A549 (cell line): Measurements from ENCODE around the gene FAM50A. TPM values are rescaled to one million over a fixed set of nuclear protein-coding genes. Genes with fewer than 3 reads are reported as not detected.

Experiments used
- ATAC-seq, 2 experiments: fragments of 200-7000 bp in 1 of 2; fragments of >200 bp in 1 of 2; cut with Nextera tagmentation in 1 of 2; cut with Tn5 transposase in 1 of 2; 3 replicates each; pipeline versions ENCODE4 v1.8.0 to v1.9.1; 2018 to 2020; ENCODE audit warnings: mild to moderate bottlenecking in 1 of 2, moderate library complexity in 1 of 2
- CTCF ChIA-PET: fragments of 300-600 bp; sonication (Branson Sonifier 250); formaldehyde crosslinking; extraction: SDS; loops from one replicate; lab custom pipeline; 2021; ENCODE audit warnings: antibody characterized with exemption, inconsistent platforms; lab: Yijun Ruan, JAX
- POLR2A ChIA-PET: fragments of 350-600 bp; formaldehyde crosslinking; extraction: SDS; loops from one replicate; lab custom pipeline; 2021; ENCODE audit warnings: antibody characterized with exemption, inconsistent platforms; lab: Yijun Ruan, JAX
- DNase-seq, 2 experiments: peaks; one replicate each; pipeline versions ENCODE4 v3.0.0 to v3.0.0-alpha.2; 2011 to 2016; ENCODE audit warnings: low read depth in 1 of 2, low spot score in 1 of 2
- FAIRE-seq: peaks from 2 replicates; lab custom pipeline; 2011; peaks lifted over from hg19 to GRCh38; lab: Jason Lieb, UNC
- H3K27ac ChIP-seq, 2 experiments: fragments of >200 bp; sonication (Bioruptor Twin); formaldehyde crosslinking; 3 replicates each; pipeline ENCODE4 v1.5.1; 2016 to 2017
- H3K4me1 ChIP-seq: fragments of >200 bp; sonication (Bioruptor Twin); formaldehyde crosslinking; 3 replicates; pipeline ENCODE4 v1.6.1; 2016
- H3K4me2 ChIP-seq: fragments of >200 bp; sonication (Bioruptor Twin); formaldehyde crosslinking; 3 replicates; pipeline ENCODE4 v1.6.1; 2016
- H3K4me3 ChIP-seq: fragments of >200 bp; sonication (Bioruptor Twin); formaldehyde crosslinking; 3 replicates; pipeline ENCODE4 v1.5.1; 2016
- H3K9me3 ChIP-seq: fragments of >200 bp; sonication (Bioruptor Twin); formaldehyde crosslinking; 3 replicates; pipeline ENCODE4 v1.6.1; 2016
- BCL3 ChIP-seq: fragments of >200 bp; sonication (Bioruptor Twin); formaldehyde crosslinking; IDR thresholded peaks from 3 replicates; pipeline ENCODE4 v1.6.1; 2016
- BHLHE40 ChIP-seq: IDR thresholded peaks from 2 replicates; pipeline ENCODE4 v1.6.1; 2012; ENCODE audit warnings: low read depth, low read length, inconsistent platforms
- CBX8 ChIP-seq: fragments of 200-600 bp; sonication (generic); IDR thresholded peaks from 2 replicates; pipeline ENCODE4 v1.6.1; 2016
- CHD4 ChIP-seq: fragments of 200-600 bp; sonication (generic); IDR thresholded peaks from 2 replicates; pipeline ENCODE4 v1.6.1; 2016; ENCODE audit warnings: antibody characterized with exemption, mild to moderate bottlenecking, borderline replicate concordance
- EHF ChIP-seq: fragments of 250-450 bp; sonication (Bioruptor Pico); IDR thresholded peaks from 2 replicates; pipeline ENCODE4 v1.5.0; 2020; ENCODE audit warnings: mild to moderate bottlenecking
- EHMT2 ChIP-seq: fragments of 200-600 bp; sonication (generic); IDR thresholded peaks from 2 replicates; pipeline ENCODE4 v1.6.1; 2016; ENCODE audit warnings: antibody characterized with exemption, low read depth, mild to moderate bottlenecking, moderate library complexity
- ELK1 ChIP-seq: fragments of 150-350 bp; IDR thresholded peaks from 2 replicates; pipeline ENCODE4 v1.6.1; 2014; ENCODE audit warnings: low read depth, mild to moderate bottlenecking, low read length
- EP300 ChIP-seq, 2 experiments: fragments of >200 bp; sonication (Bioruptor Twin); formaldehyde crosslinking; IDR thresholded peaks; 2 replicates in 1 of 2; 3 replicates in 1 of 2; pipeline ENCODE4 v1.6.1; 2016 to 2017
- FOSL2 ChIP-seq, 2 experiments: fragments of 450-650 bp in 1 of 2; fragments of >200 bp in 1 of 2; sonication (Bioruptor Twin) in 1 of 2; formaldehyde crosslinking; IDR thresholded peaks; 2 replicates each; pipeline versions ENCODE4 v1.5.0 to v1.6.1; 2016 to 2020; ENCODE audit warnings: mild to moderate bottlenecking in 1 of 2, moderate library complexity in 1 of 2
- FOXS1 ChIP-seq: fragments of 250-450 bp; sonication (Bioruptor Pico); IDR thresholded peaks from 2 replicates; pipeline ENCODE4 v1.5.0; 2020; ENCODE audit warnings: mild to moderate bottlenecking, moderate library complexity
- GATA3 ChIP-seq: IDR thresholded peaks from 2 replicates; pipeline ENCODE4 v1.6.1; 2012; ENCODE audit warnings: borderline replicate concordance
- HDAC2 ChIP-seq: fragments of 200-600 bp; sonication (generic); IDR thresholded peaks from 2 replicates; pipeline ENCODE4 v1.6.1; 2016
- HOXB5 ChIP-seq: fragments of 250-450 bp; sonication (Bioruptor Pico); IDR thresholded peaks from 2 replicates; pipeline ENCODE4 v1.5.0; 2020; ENCODE audit warnings: mild to moderate bottlenecking, moderate library complexity
- JUN ChIP-seq, 2 experiments: fragments of >200 bp; sonication (Bioruptor Twin); formaldehyde crosslinking; IDR thresholded peaks; 2 replicates in 1 of 2; 3 replicates in 1 of 2; pipeline ENCODE4 v1.6.1; 2016 to 2017
- KDM5A ChIP-seq: fragments of 200-600 bp; sonication (generic); IDR thresholded peaks from 2 replicates; pipeline ENCODE4 v1.6.1; 2016; ENCODE audit warnings: antibody characterized with exemption, mild to moderate bottlenecking
- MAFK ChIP-seq: fragments of 450-650 bp; IDR thresholded peaks from 2 replicates; pipeline ENCODE4 v1.6.1; 2014; ENCODE audit not compliant: partially characterized antibody
- MAZ ChIP-seq: fragments of 150-350 bp; IDR thresholded peaks from 2 replicates; pipeline ENCODE4 v1.6.1; 2014; ENCODE audit warnings: antibody characterized with exemption, low read depth, low read length, borderline replicate concordance
- MYC ChIP-seq: IDR thresholded peaks from 2 replicates; pipeline ENCODE4 v1.6.1; 2012; ENCODE audit warnings: mild to moderate bottlenecking, inconsistent platforms, low read length, improper control_type of control experiment, borderline replicate concordance
- NR3C1 ChIP-seq: fragments of >200 bp; sonication (Bioruptor Twin); formaldehyde crosslinking; IDR thresholded peaks from 3 replicates; pipeline ENCODE4 v1.6.1; 2017
- RARB ChIP-seq: fragments of 250-450 bp; sonication (Bioruptor Pico); IDR thresholded peaks from 2 replicates; pipeline ENCODE4 v1.8.0; 2021; ENCODE audit warnings: mild to moderate bottlenecking, moderate library complexity
- RFX5 ChIP-seq: fragments of 450-650 bp; IDR thresholded peaks from 2 replicates; pipeline ENCODE4 v1.7.1; 2014; ENCODE audit warnings: antibody characterized with exemption, mild to moderate bottlenecking, moderate library complexity
- SMC3 ChIP-seq: fragments of >200 bp; sonication (Bioruptor Twin); formaldehyde crosslinking; IDR thresholded peaks from 3 replicates; pipeline ENCODE4 v1.6.1; 2018; ENCODE audit warnings: inconsistent platforms
- TP53 ChIP-seq: fragments of 250-450 bp; sonication (Bioruptor Pico); IDR thresholded peaks from 2 replicates; pipeline ENCODE4 v1.5.0; 2021; ENCODE audit warnings: mild to moderate bottlenecking, moderate library complexity
- ZC3H11A ChIP-seq: fragments of 450-650 bp; IDR thresholded peaks from 2 replicates; pipeline ENCODE4 v1.6.1; 2014; ENCODE audit warnings: antibody characterized with exemption, mild to moderate bottlenecking
- ZNF302 ChIP-seq: fragments of 250-450 bp; sonication (Bioruptor Pico); IDR thresholded peaks from 2 replicates; pipeline ENCODE4 v1.9.0; 2021; ENCODE audit warnings: inconsistent platforms, mild to moderate bottlenecking, moderate library complexity
- ZSCAN20 ChIP-seq: fragments of 250-450 bp; sonication (Bioruptor Pico); IDR thresholded peaks from 2 replicates; pipeline ENCODE4 v1.8.0; 2022; ENCODE audit warnings: mild to moderate bottlenecking, moderate library complexity
- whole genome bisulfite sequencing: methylation state at CpG from one replicate; pipeline ENCODE4 v1.1.6; 2017; ENCODE audit errors: missing lambda C conversion rate; 5-methylcytosine and 5-hydroxymethylcytosine counted together
- polyA plus RNA-seq, 4 experiments: library from polyadenylated mRNA; depleted of rRNA in 3 of 4; stranded (reverse); fragments of >200 nt; fragmentation: RNase III in 1 of 4; extraction: RNeasy Plus Mini Kit Qiagen cat#74134 plus additional on column Dnase treatment in 1 of 4; gene quantifications; 2 replicates in 3 of 4; 3 replicates in 1 of 4; pipeline ENCODE4 v1.2.3, GENCODE V29; 2011 to 2017
- TF ChIP-seq, protein P1 (sequence below): fragments of 250-450 bp; sonication (Bioruptor Pico); IDR thresholded peaks from 2 replicates; pipeline ENCODE4 v1.5.0; 2020; ENCODE audit warnings: low read depth, mild to moderate bottlenecking, moderate library complexity
- TF ChIP-seq, protein P2 (sequence below): fragments of 200-600 bp; sonication (generic); IDR thresholded peaks from 2 replicates; pipeline ENCODE4 v1.6.1; 2016; ENCODE audit warnings: antibody characterized with exemption, mild to moderate bottlenecking, moderate library complexity

Gene FAM50A
- polyA plus RNA-seq, 2 of the 4 experiments (the other 2 are of a cell fraction) = 57.8 to 123 TPM

GRCh38 chrX:154419688-154420401, 24.1 kb upstream of the FAM50A start:
- POLR2A ChIA-PET = no interaction called here
- FAIRE-seq = no peak
- CTCF ChIA-PET = interaction anchor here (1.3 to 1.4 kb wide), 2 partner anchors 35 to 114 kb away, joined by 3 read pairs; no protein-coding TSS in a partner anchor
- ATAC-seq = peak in 1 of 2 experiments; percentile 15; a peak in 1 of 6 replicates
- Histone ChIP-seq H3K4me2 (no peak overlapping the region), H3K4me3 (no peak overlapping the region), H3K9me3 (no peaks in the 10 kb centered on the region), H3K27ac (no peak overlapping the region), H3K4me1 (no peaks in the 10 kb centered on the region)
- TF ChIP-seq JUN (IDR thresholded peaks at IDR 0.05) (no peak), ZSCAN20 (CRISPR knock-in tag) (no peak), MYC (no peak), ZC3H11A (no peak), BCL3 (no peak), EP300 (IDR thresholded peaks at IDR 0.05) (no peak), CHD4 (no peak), RARB (no peak), BHLHE40 (no peak), ZNF302 (CRISPR knock-in tag) (no peak), CBX8 (no peak), FOXS1 (no peak), ELK1 (no peak), HDAC2 (no peak), FOSL2 (IDR thresholded peaks at IDR 0.05) (no peak), FOSL2 (CRISPR knock-in tag; IDR thresholded peaks at IDR 0.05) (no peak), EHF (no peak)
- TF ChIP-seq, protein P1, sequence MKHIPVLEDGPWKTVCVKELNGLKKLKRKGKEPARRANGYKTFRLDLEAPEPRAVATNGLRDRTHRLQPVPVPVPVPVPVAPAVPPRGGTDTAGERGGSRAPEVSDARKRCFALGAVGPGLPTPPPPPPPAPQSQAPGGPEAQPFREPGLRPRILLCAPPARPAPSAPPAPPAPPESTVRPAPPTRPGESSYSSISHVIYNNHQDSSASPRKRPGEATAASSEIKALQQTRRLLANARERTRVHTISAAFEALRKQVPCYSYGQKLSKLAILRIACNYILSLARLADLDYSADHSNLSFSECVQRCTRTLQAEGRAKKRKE (CRISPR knock-in tag) = no peak
- TF ChIP-seq, protein P2, sequence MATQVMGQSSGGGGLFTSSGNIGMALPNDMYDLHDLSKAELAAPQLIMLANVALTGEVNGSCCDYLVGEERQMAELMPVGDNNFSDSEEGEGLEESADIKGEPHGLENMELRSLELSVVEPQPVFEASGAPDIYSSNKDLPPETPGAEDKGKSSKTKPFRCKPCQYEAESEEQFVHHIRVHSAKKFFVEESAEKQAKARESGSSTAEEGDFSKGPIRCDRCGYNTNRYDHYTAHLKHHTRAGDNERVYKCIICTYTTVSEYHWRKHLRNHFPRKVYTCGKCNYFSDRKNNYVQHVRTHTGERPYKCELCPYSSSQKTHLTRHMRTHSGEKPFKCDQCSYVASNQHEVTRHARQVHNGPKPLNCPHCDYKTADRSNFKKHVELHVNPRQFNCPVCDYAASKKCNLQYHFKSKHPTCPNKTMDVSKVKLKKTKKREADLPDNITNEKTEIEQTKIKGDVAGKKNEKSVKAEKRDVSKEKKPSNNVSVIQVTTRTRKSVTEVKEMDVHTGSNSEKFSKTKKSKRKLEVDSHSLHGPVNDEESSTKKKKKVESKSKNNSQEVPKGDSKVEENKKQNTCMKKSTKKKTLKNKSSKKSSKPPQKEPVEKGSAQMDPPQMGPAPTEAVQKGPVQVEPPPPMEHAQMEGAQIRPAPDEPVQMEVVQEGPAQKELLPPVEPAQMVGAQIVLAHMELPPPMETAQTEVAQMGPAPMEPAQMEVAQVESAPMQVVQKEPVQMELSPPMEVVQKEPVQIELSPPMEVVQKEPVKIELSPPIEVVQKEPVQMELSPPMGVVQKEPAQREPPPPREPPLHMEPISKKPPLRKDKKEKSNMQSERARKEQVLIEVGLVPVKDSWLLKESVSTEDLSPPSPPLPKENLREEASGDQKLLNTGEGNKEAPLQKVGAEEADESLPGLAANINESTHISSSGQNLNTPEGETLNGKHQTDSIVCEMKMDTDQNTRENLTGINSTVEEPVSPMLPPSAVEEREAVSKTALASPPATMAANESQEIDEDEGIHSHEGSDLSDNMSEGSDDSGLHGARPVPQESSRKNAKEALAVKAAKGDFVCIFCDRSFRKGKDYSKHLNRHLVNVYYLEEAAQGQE = no peak
- 94% methylated on average over 16 of the region's 19 CpGs for WGBS
- DNase-seq = no peak

DNA sequence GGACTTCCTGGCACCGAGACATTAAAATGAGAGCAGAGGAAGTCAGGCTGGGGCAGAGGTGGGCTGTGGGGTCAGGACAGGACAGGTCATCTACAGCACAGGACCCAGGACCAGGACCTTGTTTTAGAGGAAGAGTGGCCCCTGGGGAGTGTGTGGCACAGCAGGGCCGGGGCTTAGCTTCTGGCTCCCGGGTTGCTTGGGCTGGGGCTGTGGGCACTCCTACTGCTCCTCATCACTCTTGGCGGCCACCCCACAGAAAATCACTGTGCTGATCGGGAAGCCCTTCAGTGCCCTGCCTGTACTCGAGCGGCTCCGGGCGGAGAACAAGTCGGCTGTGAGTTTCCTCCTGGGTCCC, 23.6 kb upstream of the FAM50A start:
- ATAC-seq (no peak), DNase-seq (no peak), FAIRE-seq (no peak)
- no peaks in the 10 kb centered on the region for H3K9me3 ChIP-seq
- no peak overlapping the region for H3K4me3 ChIP-seq
- 92% methylated on average over 2 of the region's 10 CpGs for WGBS
- ChIA-PET POLR2A (no interaction called here), CTCF (interaction anchor here (1.3 to 1.4 kb wide), 2 partner anchors 34 to 114 kb away, joined by 3 read pairs; no protein-coding TSS in a partner anchor)
- H3K4me1 ChIP-seq = no peaks in the 10 kb centered on the region
- H3K27ac ChIP-seq = no peak overlapping the region
- H3K4me2 ChIP-seq = no peak overlapping the region
- TF ChIP-seq JUN (IDR thresholded peaks at IDR 0.05) (no peak), NR3C1 (no peak), SMC3 (no peak), MAZ (no peak), EP300 (IDR thresholded peaks at IDR 0.05) (no peak), HOXB5 (CRISPR knock-in tag) (no peak), RARB (no peak), EHMT2 (no peak), RFX5 (no peak), BHLHE40 (no peak), MAFK (no peak), GATA3 (no peak), KDM5A (no peak), TP53 (CRISPR knock-in tag) (no peak)
- TF ChIP-seq, protein P2 = no peak
